IMR-90 (cell line): ENCODE measurements around the gene MED26. TPM values are rescaled to one million over a fixed set of nuclear protein-coding genes. Genes with fewer than 3 reads are reported as not detected.

Source experiments
- ATAC-seq: fragments of 200-7000 bp; cut with Tn5 transposase; 2 replicates; pipeline ENCODE4 v1.9.1; 2020; ENCODE audit warnings: low read depth, mild to moderate bottlenecking, moderate library complexity
- BruUV-seq: library from RNA; stranded (reverse); fragments of 400-500 nt; replicated peaks from 2 replicates; lab custom pipeline; 2021; lab: Mats Ljungman, UMichigan
- CTCF ChIA-PET: fragments of 300-600 bp; formaldehyde crosslinking; extraction: SDS; loops from one replicate; lab custom pipeline; 2021; ENCODE audit warnings: antibody characterized with exemption; lab: Yijun Ruan, JAX
- POLR2A ChIA-PET: fragments of 300-600 bp; sonication (Branson Sonifier 250); formaldehyde crosslinking; loops from one replicate; lab custom pipeline; 2022; ENCODE audit warnings: antibody characterized with exemption; ENCODE audit not compliant: unreplicated experiment; lab: Charles Lee
- DNase-seq: peaks from one replicate; pipeline ENCODE4 v3.0.0; 2013
- H2AFZ ChIP-seq: replicated peaks from 2 replicates; pipeline ENCODE3; 2013; ENCODE audit warnings: low read length, mild to moderate bottlenecking; ENCODE audit not compliant: poor library complexity
- H2AK5ac ChIP-seq: 2 replicates; pipeline ENCODE4 v1.6.1; 2013; ENCODE audit warnings: low read depth, low read length, inconsistent platforms
- H2AK9ac ChIP-seq: replicated peaks from 2 replicates; pipeline ENCODE3; 2013; ENCODE audit warnings: mild to moderate bottlenecking, low read depth, low read length, moderate library complexity; ENCODE audit not compliant: poor library complexity
- H2BK120ac ChIP-seq: 2 replicates; pipeline ENCODE4 v1.6.1; 2013; ENCODE audit warnings: low read depth, low read length, inconsistent platforms
- H2BK15ac ChIP-seq: 3 replicates; pipeline ENCODE4 v1.6.1; 2013; ENCODE audit warnings: low read depth, low read length, inconsistent platforms
- H2BK20ac ChIP-seq: 2 replicates; pipeline ENCODE4 v1.6.1; 2013; ENCODE audit warnings: low read depth, mild to moderate bottlenecking, inconsistent platforms, low read length, moderate library complexity
- H2BK5ac ChIP-seq: 2 replicates; pipeline ENCODE4 v1.6.1; 2013; ENCODE audit warnings: mild to moderate bottlenecking, low read depth, low read length, inconsistent platforms; ENCODE audit not compliant: poor library complexity, severe bottlenecking
- H3K14ac ChIP-seq: replicated peaks from 2 replicates; pipeline ENCODE4 v1.6.1; 2013; ENCODE audit warnings: low read depth, low read length, inconsistent platforms
- H3K18ac ChIP-seq: 2 replicates; pipeline ENCODE4 v1.6.1; 2013; ENCODE audit warnings: low read depth, low read length, control low read depth
- H3K23ac ChIP-seq: 2 replicates; pipeline ENCODE4 v1.6.1; 2013; ENCODE audit warnings: low read depth, low read length, inconsistent platforms
- H3K27ac ChIP-seq: 2 replicates; pipeline ENCODE4 v1.5.1; 2013; ENCODE audit warnings: mild to moderate bottlenecking, control low read depth, low read length; ENCODE audit not compliant: insufficient read depth
- H3K27me3 ChIP-seq: 2 replicates; pipeline ENCODE4 v1.6.1; 2013; ENCODE audit warnings: low read length; ENCODE audit not compliant: control insufficient read depth, insufficient read depth
- H3K36me3 ChIP-seq: 2 replicates; pipeline ENCODE4 v1.6.1; 2013; ENCODE audit warnings: low read length, mixed read lengths; ENCODE audit not compliant: control insufficient read depth, insufficient read depth
- H3K4ac ChIP-seq: 2 replicates; pipeline ENCODE4 v1.6.1; 2013; ENCODE audit warnings: low read depth, low read length, inconsistent platforms
- H3K4me1 ChIP-seq: 2 replicates; pipeline ENCODE4 v1.6.1; 2013; ENCODE audit warnings: low read length, mixed read lengths; ENCODE audit not compliant: control insufficient read depth, insufficient read depth
- H3K4me2 ChIP-seq: 2 replicates; pipeline ENCODE4 v1.6.1; 2013; ENCODE audit warnings: low read depth, mild to moderate bottlenecking, control low read depth, low read length, moderate library complexity
- H3K4me3 ChIP-seq: 2 replicates; pipeline ENCODE4 v1.5.1; 2013; ENCODE audit warnings: low read depth, mild to moderate bottlenecking, control low read depth, low read length, moderate library complexity; ENCODE audit not compliant: insufficient read depth
- H3K56ac ChIP-seq: 2 replicates; pipeline ENCODE4 v1.6.1; 2013; ENCODE audit warnings: low read length, inconsistent platforms; ENCODE audit not compliant: insufficient read depth; ENCODE audit errors: extremely low read depth
- H3K79me1 ChIP-seq, 2 experiments: 2 replicates each; pipeline ENCODE4 v1.6.1; 2013; ENCODE audit warnings: low read length in 2 of 2, inconsistent platforms in 1 of 2, low read depth in 1 of 2
- H3K9ac ChIP-seq: 2 replicates; pipeline ENCODE4 v1.6.1; 2013; ENCODE audit warnings: low read depth, low read length, control low read depth
- H3K9me1 ChIP-seq: 2 replicates; pipeline ENCODE4 v1.6.1; 2013; ENCODE audit warnings: low read length, inconsistent platforms; ENCODE audit not compliant: insufficient read depth
- H3K9me3 ChIP-seq: 2 replicates; pipeline ENCODE4 v1.6.1; 2013; ENCODE audit warnings: low read length; ENCODE audit not compliant: control insufficient read depth, insufficient read depth
- H4K20me1 ChIP-seq: 2 replicates; pipeline ENCODE4 v1.6.1; 2013; ENCODE audit warnings: low read length, inconsistent platforms; ENCODE audit not compliant: insufficient read depth
- H4K5ac ChIP-seq: 2 replicates; pipeline ENCODE4 v1.6.1; 2013; ENCODE audit warnings: mild to moderate bottlenecking, low read depth, low read length, control low read depth
- H4K8ac ChIP-seq, 2 experiments: 2 replicates each; pipeline ENCODE4 v1.6.1; 2013; ENCODE audit warnings: low read depth in 2 of 2, low read length in 2 of 2, control low read depth in 1 of 2, inconsistent platforms in 1 of 2
- H4K91ac ChIP-seq: 2 replicates; pipeline ENCODE4 v1.6.1; 2013; ENCODE audit warnings: low read depth, low read length, inconsistent platforms; ENCODE audit not compliant: insufficient read depth
- BHLHE40 ChIP-seq: fragments of 150-350 bp; IDR thresholded peaks from 2 replicates; pipeline ENCODE4 v1.6.1; 2016; ENCODE audit warnings: mild to moderate bottlenecking, low read depth, low read length
- CEBPB ChIP-seq: IDR thresholded peaks from 2 replicates; pipeline ENCODE4 v1.6.1; 2012; ENCODE audit warnings: low read depth, low read length, improper control_type of control experiment
- MAFK ChIP-seq: IDR thresholded peaks from 2 replicates; pipeline ENCODE4 v1.6.1; 2012; ENCODE audit warnings: low read depth, low read length, improper control_type of control experiment
- MXI1 ChIP-seq: IDR thresholded peaks from 2 replicates; pipeline ENCODE4 v1.6.1; 2012; ENCODE audit warnings: low read depth, mild to moderate bottlenecking, low read length, moderate library complexity, borderline replicate concordance
- NFE2L2 ChIP-seq: fragments of 150-350 bp; IDR thresholded peaks from 2 replicates; pipeline ENCODE4 v1.6.1; 2016; ENCODE audit warnings: low read depth, mild to moderate bottlenecking, low read length
- POLR2A ChIP-seq: IDR thresholded peaks from 2 replicates; pipeline ENCODE4 v1.6.1; 2012; ENCODE audit warnings: mild to moderate bottlenecking, low read depth, low read length
- RFX5 ChIP-seq: IDR thresholded peaks from 2 replicates; pipeline ENCODE4 v1.8.0; 2012; ENCODE audit warnings: low read depth, mild to moderate bottlenecking, low read length, moderate library complexity
- USF2 ChIP-seq: fragments of 150-350 bp; IDR thresholded peaks from 2 replicates; pipeline ENCODE4 v1.6.1; 2017; ENCODE audit warnings: mild to moderate bottlenecking, antibody characterized with exemption, low read length, low read depth
- WGBS, 2 experiments: methylation state at CpG; one replicate each; pipeline versions ENCODE4 v1.1.5 to v1.1.7; 2013; ENCODE audit warnings: missing lambda C conversion rate in 2 of 2; ENCODE audit not compliant: insufficient read length in 1 of 2; ENCODE audit errors: extremely low coverage in 2 of 2; 5-methylcytosine and 5-hydroxymethylcytosine counted together
- dilution Hi-C: fragments of 300-500 bp; cut with HindIII; formaldehyde crosslinking; loops from one replicate; pipeline ENCODE4 v1.14.3; 2018; ENCODE audit warnings: low sequenced_read_pairs; ENCODE audit not compliant: unreplicated experiment
- in situ Hi-C: fragments of 300-500 bp; cut with MboI; formaldehyde crosslinking; loops from 3 replicates; pipeline ENCODE4 v1.14.3; 2019; ENCODE audit warnings: low sequenced_read_pairs, inconsistent platforms, mixed read lengths
- intact Hi-C: fragments of 100-400 bp; cut with micrococcal nuclease; formaldehyde crosslinking; loops from 2 replicates; pipeline ENCODE4 v1.10.0; 2022
- polyA plus RNA-seq, 3 experiments: library from polyadenylated mRNA; depleted of rRNA; stranded (reverse); fragments of >200 nt; gene quantifications; 2 replicates each; pipeline ENCODE4 v1.2.3, GENCODE V29; 2012; ENCODE audit warnings: low replicate concordance in 1 of 3
- total RNA-seq: library from RNA; depleted of rRNA; stranded (reverse); fragments of >200 nt; gene quantifications from 2 replicates; pipeline ENCODE4 v1.2.3, GENCODE V29; 2012
- TF ChIP-seq, protein P1 (sequence below): fragments of 150-350 bp; IDR thresholded peaks from 2 replicates; pipeline ENCODE4 v1.6.1; 2016; ENCODE audit warnings: low read depth, mild to moderate bottlenecking, low read length, moderate library complexity, borderline replicate concordance

The MED26 gene
- total and polyA plus RNA-seq, 2 of the 4 experiments (the other 2 are of a cell fraction) = 2.0 to 4.0 TPM

DNA sequence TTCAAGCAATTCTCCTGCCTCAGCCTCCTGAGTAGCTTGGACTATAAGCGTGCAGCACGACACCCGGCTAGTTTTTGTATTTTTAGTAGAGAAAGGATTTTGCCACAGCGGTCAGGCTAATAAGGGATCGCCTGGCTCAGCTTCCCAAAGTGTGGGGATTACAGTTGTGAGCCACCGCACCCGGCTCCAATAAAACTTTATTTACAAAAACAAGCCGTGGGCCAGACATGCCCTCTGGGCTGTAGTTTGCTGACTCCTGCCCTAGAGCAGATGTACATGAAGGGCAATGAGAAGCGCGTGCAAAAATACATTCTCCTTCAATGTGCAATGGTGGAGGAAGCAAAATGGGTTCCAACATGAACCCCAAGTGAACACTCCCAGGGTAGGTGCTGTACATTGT is 13.7 kb upstream of the MED26 start:
- Histone ChIP-seq H3K4me3 (no peak overlapping the region), H2BK120ac (no peak overlapping the region), H3K4ac (no peak overlapping the region), H4K8ac (no peak overlapping the region), H2BK15ac (no peak overlapping the region), H4K91ac (no peak overlapping the region), H3K9ac (no peak overlapping the region), H3K56ac (no peak overlapping the region), H3K23ac (no peak overlapping the region), H3K79me1 (peaks cover 38 to 61% of the 10 kb centered on the region in 2 experiments), H3K4me2 (no peak overlapping the region), H4K5ac (no peak overlapping the region), H2BK20ac (no peak overlapping the region), H3K18ac (no peak overlapping the region), H3K36me3 (peaks cover 51% of the 10 kb centered on the region), H4K20me1 (peaks cover 30% of the 10 kb centered on the region), H3K27ac (no peak overlapping the region), H2AK9ac (no peak overlapping the region), H3K4me1 (no peaks in the 10 kb centered on the region), H3K9me3 (no peaks in the 10 kb centered on the region), H2BK5ac (no peak overlapping the region), H2AK5ac (no peak overlapping the region), H3K27me3 (no peaks in the 10 kb centered on the region), H3K9me1 (peaks cover 3% of the 10 kb centered on the region), H2AFZ (no peak overlapping the region), H3K14ac (no peak overlapping the region)
- ChIA-PET POLR2A (no interaction called here), CTCF (no interaction called here)
- TF ChIP-seq POLR2A (no peak), BHLHE40 (no peak), NFE2L2 (no peak), MAFK (no peak), USF2 (no peak), RFX5 (no peak), MXI1 (no peak), CEBPB (no peak)
- TF ChIP-seq, protein P1, sequence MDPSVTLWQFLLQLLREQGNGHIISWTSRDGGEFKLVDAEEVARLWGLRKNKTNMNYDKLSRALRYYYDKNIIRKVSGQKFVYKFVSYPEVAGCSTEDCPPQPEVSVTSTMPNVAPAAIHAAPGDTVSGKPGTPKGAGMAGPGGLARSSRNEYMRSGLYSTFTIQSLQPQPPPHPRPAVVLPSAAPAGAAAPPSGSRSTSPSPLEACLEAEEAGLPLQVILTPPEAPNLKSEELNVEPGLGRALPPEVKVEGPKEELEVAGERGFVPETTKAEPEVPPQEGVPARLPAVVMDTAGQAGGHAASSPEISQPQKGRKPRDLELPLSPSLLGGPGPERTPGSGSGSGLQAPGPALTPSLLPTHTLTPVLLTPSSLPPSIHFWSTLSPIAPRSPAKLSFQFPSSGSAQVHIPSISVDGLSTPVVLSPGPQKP = no peak
- no peak for ATAC-seq
- in situ Hi-C loops (no loop called here), dilution Hi-C loops (no loop called here), intact Hi-C loops (no loop called here)
- BruUV-seq = no TSS peak
- WGBS, 2 experiments = 100% methylated on average over 2 of the region's 10 CpGs; no CpG with 5 or more reads in 1 of the 2 experiments
- no peak for DNase-seq
